Measurements from ENCODE around the gene DSCAM.

The DSCAM gene

DNA sequence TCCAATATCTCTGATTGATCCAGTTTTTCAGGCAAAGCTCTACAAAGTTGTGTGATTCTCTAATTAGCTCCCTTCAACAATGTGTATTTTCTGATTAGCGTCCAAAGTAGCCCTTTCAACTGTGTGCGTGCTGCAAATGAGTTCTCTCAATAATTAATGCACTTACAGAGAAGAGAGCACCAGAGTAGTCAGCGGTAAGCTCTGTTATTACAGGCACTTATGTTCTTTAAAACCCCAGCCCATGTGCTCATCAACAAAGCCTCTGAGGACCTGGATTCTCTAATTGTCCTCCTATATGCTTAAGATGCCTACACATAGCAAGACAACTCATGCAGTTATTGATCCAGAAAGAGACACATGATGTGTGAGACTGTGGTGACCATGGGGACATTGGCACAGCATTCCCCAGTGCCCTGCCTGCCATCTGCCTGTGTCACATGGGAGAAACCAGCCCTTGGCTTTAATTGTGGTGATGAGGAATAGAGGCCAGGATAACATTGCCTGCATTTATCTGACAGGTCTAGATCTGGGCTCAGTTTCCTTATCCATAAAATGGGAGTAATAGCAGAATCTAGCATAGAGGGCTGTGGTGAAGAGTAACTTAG lies 828.0 kb downstream of the DSCAM start:
- no peaks in the 10 kb centered on the region for H3K4me1 ChIP-seq (ENCODE audit: control insufficient read depth, low read depth, low read length)
- H2BK15ac ChIP-seq (replicated peaks; ENCODE audit: low read depth) = no peak overlapping the region
- no peak overlapping the region for H2BK120ac ChIP-seq (ENCODE audit: low read depth, low read length)
- DNase-seq = no peak
- H3K4me2 ChIP-seq (ENCODE audit: low read length) = no peak overlapping the region
- no peak overlapping the region for H2AK5ac ChIP-seq (ENCODE audit: low read length)
- no peak overlapping the region for H3K4ac ChIP-seq (ENCODE audit: low read depth, low read length)
- no peak overlapping the region for H3K27ac ChIP-seq (ENCODE audit: low read depth, low read length)
- no peak overlapping the region for H3K4me3 ChIP-seq (ENCODE audit: low read length)
- H3K79me1 ChIP-seq (ENCODE audit: low read length) = no peaks in the 10 kb centered on the region
- H3K56ac ChIP-seq (ENCODE audit: low read length) = no peak overlapping the region
- no peaks in the 10 kb centered on the region for H3K36me3 ChIP-seq (ENCODE audit: control insufficient read depth, insufficient read depth, low read length)
- no peaks in the 10 kb centered on the region for H3K79me2 ChIP-seq (ENCODE audit: control insufficient read depth, insufficient read depth, low read length)
- H4K5ac ChIP-seq (ENCODE audit: low read length) = no peak overlapping the region
- H3K9ac ChIP-seq (ENCODE audit: low read length) = no peak overlapping the region
- WGBS (ENCODE audit: extremely low coverage, insufficient coverage, low lambda C conversion rate) = no CpG with 5 or more reads among the region's 3 CpGs
- no peak overlapping the region for H4K8ac ChIP-seq (ENCODE audit: low read depth, low read length)
- H3K27me3 ChIP-seq (ENCODE audit: insufficient read depth, low read length, poor library complexity) = no peaks in the 10 kb centered on the region
- H2BK5ac ChIP-seq (ENCODE audit: low read length) = no peak overlapping the region
- H3K23ac ChIP-seq (ENCODE audit: low read length) = no peak overlapping the region
- H3K18ac ChIP-seq (ENCODE audit: low read length) = no peak overlapping the region

DNA sequence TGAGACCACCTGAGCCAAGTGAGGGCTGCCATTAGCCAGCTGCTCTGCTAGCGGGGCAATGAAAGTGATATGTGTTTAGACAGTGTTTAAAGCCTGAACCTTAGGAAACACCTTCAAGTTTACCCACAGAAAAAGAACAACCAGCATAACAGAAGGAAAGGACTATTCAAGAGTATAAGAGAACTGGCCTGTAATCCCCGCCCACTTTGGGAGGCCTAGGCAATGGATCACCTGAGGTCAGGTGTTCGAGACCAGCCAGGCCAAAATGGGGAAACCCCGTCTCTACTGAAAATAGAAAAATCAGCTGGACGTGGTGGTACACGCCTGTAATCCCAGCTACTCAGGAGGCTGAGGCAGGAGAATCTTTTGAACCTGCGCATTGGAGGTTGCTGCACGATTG lies 830.3 kb downstream of the DSCAM start:
- no peak for DNase-seq
- H3K4ac ChIP-seq (ENCODE audit: low read depth, low read length) = no peak overlapping the region
- no peak overlapping the region for H3K56ac ChIP-seq (ENCODE audit: low read length)
- WGBS (ENCODE audit: extremely low coverage, insufficient coverage, low lambda C conversion rate) = no CpG with 5 or more reads among the region's 8 CpGs
- no peak overlapping the region for H4K5ac ChIP-seq (ENCODE audit: low read length)
- no peaks in the 10 kb centered on the region for H3K36me3 ChIP-seq (ENCODE audit: control insufficient read depth, insufficient read depth, low read length)
- no peak overlapping the region for H3K23ac ChIP-seq (ENCODE audit: low read length)
- no peaks in the 10 kb centered on the region for H3K79me2 ChIP-seq (ENCODE audit: control insufficient read depth, insufficient read depth, low read length)
- H2BK5ac ChIP-seq (ENCODE audit: low read length) = no peak overlapping the region
- H3K18ac ChIP-seq (ENCODE audit: low read length) = no peak overlapping the region
- no peaks in the 10 kb centered on the region for H3K79me1 ChIP-seq (ENCODE audit: low read length)
- no peak overlapping the region for H4K8ac ChIP-seq (ENCODE audit: low read depth, low read length)
- no peak overlapping the region for H3K27ac ChIP-seq (ENCODE audit: low read depth, low read length)
- no peak overlapping the region for H2BK15ac ChIP-seq (replicated peaks; ENCODE audit: low read depth)
- H2BK120ac ChIP-seq (ENCODE audit: low read depth, low read length) = no peak overlapping the region
- no peaks in the 10 kb centered on the region for H3K4me1 ChIP-seq (ENCODE audit: control insufficient read depth, low read depth, low read length)
- H3K4me3 ChIP-seq (ENCODE audit: low read length) = no peak overlapping the region
- H3K4me2 ChIP-seq (ENCODE audit: low read length) = no peak overlapping the region
- no peak overlapping the region for H2AK5ac ChIP-seq (ENCODE audit: low read length)
- no peaks in the 10 kb centered on the region for H3K27me3 ChIP-seq (ENCODE audit: insufficient read depth, low read length, poor library complexity)
- no peak overlapping the region for H3K9ac ChIP-seq (ENCODE audit: low read length)

DNA sequence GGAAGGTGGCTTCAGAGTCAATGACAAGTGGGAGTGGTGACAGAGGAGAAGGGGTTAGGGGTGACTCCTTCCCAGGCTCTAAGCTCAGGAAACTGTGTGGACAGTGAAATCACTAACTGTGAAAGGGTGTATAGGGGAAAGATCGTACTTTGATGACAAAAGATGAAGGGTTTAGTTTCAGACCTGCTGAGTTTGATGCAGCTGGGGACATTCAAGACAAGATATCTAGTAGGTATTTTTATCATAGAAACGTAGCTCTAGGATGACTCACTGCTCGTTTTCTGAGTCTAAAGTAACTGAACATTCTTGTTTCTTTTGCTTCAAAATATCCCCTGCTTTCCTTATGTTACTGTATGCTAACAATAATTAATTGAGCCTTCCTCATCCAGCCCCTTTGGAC lies 830.7 kb downstream of the DSCAM start:
- H3K9ac ChIP-seq (ENCODE audit: low read length) = no peak overlapping the region
- H3K4ac ChIP-seq (ENCODE audit: low read depth, low read length) = no peak overlapping the region
- no peak overlapping the region for H3K27ac ChIP-seq (ENCODE audit: low read depth, low read length)
- no peak overlapping the region for H2BK15ac ChIP-seq (replicated peaks; ENCODE audit: low read depth)
- H3K4me1 ChIP-seq (ENCODE audit: control insufficient read depth, low read depth, low read length) = no peaks in the 10 kb centered on the region
- no peak for DNase-seq
- H3K27me3 ChIP-seq (ENCODE audit: insufficient read depth, low read length, poor library complexity) = no peaks in the 10 kb centered on the region
- no peak overlapping the region for H3K56ac ChIP-seq (ENCODE audit: low read length)
- no CpG with 5 or more reads among the region's 3 CpGs for WGBS (ENCODE audit: extremely low coverage, insufficient coverage, low lambda C conversion rate)
- H4K8ac ChIP-seq (ENCODE audit: low read depth, low read length) = no peak overlapping the region
- no peak overlapping the region for H3K4me2 ChIP-seq (ENCODE audit: low read length)
- H3K23ac ChIP-seq (ENCODE audit: low read length) = no peak overlapping the region
- H2BK120ac ChIP-seq (ENCODE audit: low read depth, low read length) = no peak overlapping the region
- H2BK5ac ChIP-seq (ENCODE audit: low read length) = no peak overlapping the region
- H3K4me3 ChIP-seq (ENCODE audit: low read length) = no peak overlapping the region
- no peak overlapping the region for H4K5ac ChIP-seq (ENCODE audit: low read length)
- H2AK5ac ChIP-seq (ENCODE audit: low read length) = no peak overlapping the region
- H3K18ac ChIP-seq (ENCODE audit: low read length) = no peak overlapping the region
- no peaks in the 10 kb centered on the region for H3K79me2 ChIP-seq (ENCODE audit: control insufficient read depth, insufficient read depth, low read length)
- no peaks in the 10 kb centered on the region for H3K79me1 ChIP-seq (ENCODE audit: low read length)
- H3K36me3 ChIP-seq (ENCODE audit: control insufficient read depth, insufficient read depth, low read length) = no peaks in the 10 kb centered on the region

DNA sequence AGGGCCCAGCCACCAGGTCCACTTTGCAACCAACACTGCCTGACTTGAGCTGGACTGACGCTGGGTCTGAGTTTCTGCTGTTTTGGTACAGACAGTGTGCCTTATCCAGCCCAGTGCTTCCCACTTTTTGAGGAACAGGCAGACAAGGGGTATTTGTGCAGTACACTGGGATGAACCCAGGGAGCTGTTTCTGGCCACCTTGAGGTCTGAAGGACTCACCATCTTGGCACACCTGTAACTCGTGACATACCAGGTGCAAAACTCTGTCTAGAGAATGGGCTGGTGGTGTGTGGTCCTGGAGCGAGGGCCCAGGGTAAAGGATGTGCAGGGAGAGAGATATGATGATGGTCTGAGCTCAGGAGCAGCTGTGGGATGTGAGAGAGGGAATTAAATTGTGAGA lies 831.1 kb downstream of the DSCAM start:
- Histone ChIP-seq H3K79me1 (ENCODE audit: low read length) (no peaks in the 10 kb centered on the region), H3K4me2 (ENCODE audit: low read length) (no peak overlapping the region), H2BK15ac (replicated peaks; ENCODE audit: low read depth) (no peak overlapping the region), H2BK120ac (ENCODE audit: low read depth, low read length) (no peak overlapping the region), H2BK5ac (ENCODE audit: low read length) (no peak overlapping the region), H4K5ac (ENCODE audit: low read length) (no peak overlapping the region), H3K56ac (ENCODE audit: low read length) (no peak overlapping the region), H3K9ac (ENCODE audit: low read length) (no peak overlapping the region), H4K8ac (ENCODE audit: low read depth, low read length) (no peak overlapping the region), H3K27ac (ENCODE audit: low read depth, low read length) (no peak overlapping the region), H2AK5ac (ENCODE audit: low read length) (no peak overlapping the region), H3K27me3 (ENCODE audit: insufficient read depth, low read length, poor library complexity) (no peaks in the 10 kb centered on the region), H3K18ac (ENCODE audit: low read length) (no peak overlapping the region), H3K79me2 (ENCODE audit: control insufficient read depth, insufficient read depth, low read length) (no peaks in the 10 kb centered on the region), H3K4me3 (ENCODE audit: low read length) (no peak overlapping the region), H3K4me1 (ENCODE audit: control insufficient read depth, low read depth, low read length) (no peaks in the 10 kb centered on the region), H3K36me3 (ENCODE audit: control insufficient read depth, insufficient read depth, low read length) (no peaks in the 10 kb centered on the region), H3K4ac (ENCODE audit: low read depth, low read length) (no peak overlapping the region), H3K23ac (ENCODE audit: low read length) (no peak overlapping the region)
- no peak for DNase-seq
- no CpG with 5 or more reads among the region's 3 CpGs for WGBS (ENCODE audit: extremely low coverage, insufficient coverage, low lambda C conversion rate)

DNA sequence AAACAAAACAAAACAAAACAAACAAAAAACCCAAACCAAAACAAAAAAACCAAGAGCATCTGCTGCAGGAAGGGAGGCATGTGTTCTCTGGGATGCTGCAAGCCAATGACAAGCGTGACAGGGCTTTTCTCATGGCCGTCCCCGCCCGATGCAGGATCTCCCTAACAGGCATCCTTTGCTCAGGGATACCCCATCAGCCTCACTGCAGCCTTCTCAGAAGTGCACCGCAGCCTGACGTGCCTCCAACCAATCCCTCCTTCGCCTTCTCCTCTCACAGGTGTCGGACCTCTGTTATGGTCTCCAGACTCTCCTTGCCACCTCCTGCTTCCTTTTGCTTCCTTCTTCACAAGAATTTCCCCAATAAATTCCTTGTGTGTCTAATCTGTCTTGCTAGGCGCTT lies 832.6 kb downstream of the DSCAM start:
- no peaks in the 10 kb centered on the region for H3K79me2 ChIP-seq (ENCODE audit: control insufficient read depth, insufficient read depth, low read length)
- no peak overlapping the region for H2BK5ac ChIP-seq (ENCODE audit: low read length)
- H3K56ac ChIP-seq (ENCODE audit: low read length) = no peak overlapping the region
- H3K4me1 ChIP-seq (ENCODE audit: control insufficient read depth, low read depth, low read length) = no peaks in the 10 kb centered on the region
- no peak overlapping the region for H3K27ac ChIP-seq (ENCODE audit: low read depth, low read length)
- no peak overlapping the region for H2BK120ac ChIP-seq (ENCODE audit: low read depth, low read length)
- H3K27me3 ChIP-seq (ENCODE audit: insufficient read depth, low read length, poor library complexity) = no peaks in the 10 kb centered on the region
- no peak overlapping the region for H3K4me2 ChIP-seq (ENCODE audit: low read length)
- no peak overlapping the region for H3K23ac ChIP-seq (ENCODE audit: low read length)
- no peak overlapping the region for H3K18ac ChIP-seq (ENCODE audit: low read length)
- no peak overlapping the region for H3K9ac ChIP-seq (ENCODE audit: low read length)
- no peak overlapping the region for H4K8ac ChIP-seq (ENCODE audit: low read depth, low read length)
- H3K4me3 ChIP-seq (ENCODE audit: low read length) = no peak overlapping the region
- no CpG with 5 or more reads among the region's 9 CpGs for WGBS (ENCODE audit: extremely low coverage, insufficient coverage, low lambda C conversion rate)
- H3K36me3 ChIP-seq (ENCODE audit: control insufficient read depth, insufficient read depth, low read length) = no peaks in the 10 kb centered on the region
- no peak overlapping the region for H3K4ac ChIP-seq (ENCODE audit: low read depth, low read length)
- no peak overlapping the region for H2AK5ac ChIP-seq (ENCODE audit: low read length)
- no peak overlapping the region for H2BK15ac ChIP-seq (replicated peaks; ENCODE audit: low read depth)
- H3K79me1 ChIP-seq (ENCODE audit: low read length) = no peaks in the 10 kb centered on the region
- no peak overlapping the region for H4K5ac ChIP-seq (ENCODE audit: low read length)
- DNase-seq = no peak

DNA sequence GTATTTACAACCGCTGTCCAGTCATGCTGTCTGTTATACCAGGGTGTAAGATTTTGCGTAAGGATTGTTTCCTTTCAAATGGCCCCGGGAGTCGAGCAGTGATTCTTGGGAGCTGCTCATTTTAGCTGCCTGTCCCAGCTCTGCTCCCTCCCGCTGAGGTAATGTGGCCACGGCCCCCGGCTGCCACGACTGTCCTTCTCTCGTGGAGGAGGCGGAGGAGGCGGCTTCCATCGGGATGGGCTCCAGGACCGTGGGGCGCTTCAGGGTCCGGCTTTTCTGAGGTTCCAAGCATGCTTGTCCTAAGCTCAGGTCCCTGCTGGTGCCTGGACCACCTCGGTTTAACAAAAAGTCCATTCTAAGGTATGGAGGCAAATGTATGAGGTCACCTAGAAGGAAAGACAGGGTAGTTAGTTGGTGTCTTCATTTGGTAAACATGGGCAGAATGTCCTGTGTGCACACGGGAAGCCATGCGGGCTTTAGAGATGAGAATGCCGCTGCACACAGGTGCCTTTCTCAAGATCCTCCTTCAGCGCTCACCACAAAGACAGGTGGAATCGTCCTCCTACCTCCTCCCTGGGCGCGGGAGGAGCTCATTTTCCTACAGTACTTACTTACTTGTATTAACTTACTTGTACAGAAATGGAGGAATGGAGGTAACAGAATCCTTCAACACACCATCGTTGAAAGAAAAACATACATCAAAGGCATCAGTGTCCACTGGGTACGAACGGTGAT lies 833.8 kb downstream of the DSCAM start:
- Histone ChIP-seq H3K4me2 (ENCODE audit: low read length) (no peak overlapping the region), H2BK120ac (ENCODE audit: low read depth, low read length) (no peak overlapping the region), H2BK15ac (replicated peaks; ENCODE audit: low read depth) (no peak overlapping the region), H3K4me3 (ENCODE audit: low read length) (no peak overlapping the region), H3K36me3 (ENCODE audit: control insufficient read depth, insufficient read depth, low read length) (no peaks in the 10 kb centered on the region), H3K18ac (ENCODE audit: low read length) (no peak overlapping the region), H3K27ac (ENCODE audit: low read depth, low read length) (no peak overlapping the region), H2BK5ac (ENCODE audit: low read length) (no peak overlapping the region), H3K9ac (ENCODE audit: low read length) (no peak overlapping the region), H3K27me3 (ENCODE audit: insufficient read depth, low read length, poor library complexity) (no peaks in the 10 kb centered on the region), H4K5ac (ENCODE audit: low read length) (no peak overlapping the region), H3K4ac (ENCODE audit: low read depth, low read length) (no peak overlapping the region), H3K23ac (ENCODE audit: low read length) (no peak overlapping the region), H4K8ac (ENCODE audit: low read depth, low read length) (no peak overlapping the region), H3K79me1 (ENCODE audit: low read length) (no peaks in the 10 kb centered on the region), H2AK5ac (ENCODE audit: low read length) (no peak overlapping the region), H3K79me2 (ENCODE audit: control insufficient read depth, insufficient read depth, low read length) (no peaks in the 10 kb centered on the region), H3K4me1 (ENCODE audit: control insufficient read depth, low read depth, low read length) (no peaks in the 10 kb centered on the region), H3K56ac (ENCODE audit: low read length) (no peak overlapping the region)
- no CpG with 5 or more reads among the region's 26 CpGs for WGBS (ENCODE audit: extremely low coverage, insufficient coverage, low lambda C conversion rate)
- DNase-seq = no peak
